Eye (tissue), 1 donor: ENCODE results near the gene CAPG.
"Not testable (repeated sequence)": the region's sequence is repeated elsewhere in the genome, so short reads cannot be mapped to it uniquely, and the experiment has no call there.

ENCODE experiments used
- DNase-seq: peaks from one replicate; pipeline ENCODE4 v3.0.0-alpha.2; 2015

The CAPG gene

GRCh38 chr2:85395912-85396475 lies 14.2 kb downstream of the CAPG start:
- DNase-seq = no peak

- no peak for DNase-seq
Observed at GRCh38 chr2:85394976-85395375, 15.2 kb downstream of the CAPG start.

GRCh38 chr2:85394261-85394681 lies 15.9 kb downstream of the CAPG start:
- DNase-seq = no peak

GRCh38 chr2:85393836-85394235 lies 16.3 kb downstream of the CAPG start:
- DNase-seq = no peak

DNA sequence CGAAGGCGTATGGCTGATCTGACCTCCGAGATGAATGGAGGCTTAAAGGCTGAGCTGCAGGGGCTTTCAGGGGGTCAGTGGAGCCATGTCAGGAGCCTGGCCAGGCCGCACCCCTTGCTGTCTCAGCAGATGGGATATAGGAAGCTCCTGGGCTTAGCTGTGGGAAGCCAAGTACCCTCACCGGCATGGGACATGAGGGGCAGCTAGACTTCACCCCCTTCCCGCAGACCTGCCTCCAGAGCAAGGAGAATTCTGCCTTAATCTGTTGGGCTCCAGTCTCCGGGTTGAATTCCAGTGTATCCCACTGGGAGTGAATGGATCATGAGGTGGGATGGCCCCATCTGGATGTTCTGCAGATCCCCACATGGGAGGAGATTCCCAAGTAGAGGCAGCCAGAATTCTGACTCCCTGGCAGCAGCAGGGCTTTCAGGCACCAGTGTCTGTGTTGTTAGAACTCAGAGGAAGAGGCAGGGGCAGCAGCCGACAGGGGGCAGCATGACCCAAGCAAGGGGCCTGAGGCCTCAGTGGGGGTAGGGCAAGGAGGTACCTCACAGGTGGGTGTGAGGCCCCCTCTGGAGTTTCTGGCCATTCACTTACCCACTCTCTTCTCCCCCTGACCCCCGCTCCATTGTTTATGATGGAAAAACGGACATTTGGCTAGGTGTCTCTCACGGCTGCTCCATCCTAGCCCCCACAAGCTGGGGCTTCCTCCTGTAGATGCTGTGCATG lies 19.1 kb downstream of the CAPG start:
- peak; percentile 43 for DNase-seq

DNA sequence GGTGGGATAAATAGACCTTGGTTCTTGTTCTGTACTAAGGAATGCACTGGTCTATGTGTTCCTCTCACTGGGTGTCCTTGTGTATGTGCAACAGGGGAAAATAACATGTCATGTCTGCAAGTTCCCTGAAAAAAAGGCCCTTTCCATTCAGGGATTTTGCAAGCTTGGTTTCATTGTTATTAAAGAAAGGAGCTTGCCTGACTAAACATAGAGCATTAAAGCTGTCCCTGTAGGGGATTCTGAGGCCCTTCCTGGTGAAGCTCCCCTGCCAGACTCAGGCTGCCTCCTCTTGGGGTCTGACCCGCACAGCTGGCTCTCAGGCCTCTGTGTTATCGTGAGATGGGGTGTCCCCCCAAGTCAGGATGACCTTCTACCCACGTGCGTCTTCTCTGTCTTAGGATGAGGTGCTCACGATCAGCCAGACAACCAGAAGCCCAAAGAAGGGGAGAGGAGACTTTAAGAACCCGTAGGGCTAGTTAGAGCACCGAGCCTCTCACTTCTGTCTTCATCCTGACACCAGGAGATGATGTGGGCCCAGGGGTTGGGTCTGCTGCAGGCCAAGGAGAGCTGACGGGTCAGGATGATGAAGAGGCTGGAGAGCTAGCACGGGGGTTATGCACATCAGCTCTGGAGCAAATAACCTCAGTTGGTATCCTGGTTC lies 21.2 kb downstream of the CAPG start:
- DNase-seq = no peak

- DNase-seq = no peak
Observed at GRCh38 chr2:85387754-85388153, 22.4 kb downstream of the CAPG start.

- DNase-seq = no peak
Observed at GRCh38 chr2:85385746-85386145, 24.4 kb downstream of the CAPG start.

- DNase-seq = no peak
Observed at GRCh38 chr2:85383850-85384249, 26.3 kb downstream of the CAPG start.

DNA sequence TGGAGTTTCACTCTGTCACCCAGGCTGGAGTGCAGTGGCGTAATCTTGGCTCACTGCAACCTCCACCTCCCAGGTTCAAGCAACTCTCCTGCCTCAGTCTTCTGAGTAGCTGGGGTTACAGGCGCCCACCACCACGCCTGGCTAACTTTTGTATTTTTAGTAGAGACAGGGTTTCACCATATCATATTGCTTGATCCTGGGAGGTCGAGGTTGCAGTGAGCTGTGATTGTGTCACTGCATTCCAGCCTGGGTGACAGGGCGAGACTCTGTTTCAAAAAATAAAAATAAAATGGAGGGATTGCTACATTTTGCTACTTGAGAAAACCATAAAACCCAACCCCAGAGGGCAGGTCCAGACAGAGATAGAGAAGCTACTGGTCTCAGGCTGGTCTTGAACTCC lies 27.0 kb downstream of the CAPG start:
- not testable (repeated sequence) for DNase-seq

DNA sequence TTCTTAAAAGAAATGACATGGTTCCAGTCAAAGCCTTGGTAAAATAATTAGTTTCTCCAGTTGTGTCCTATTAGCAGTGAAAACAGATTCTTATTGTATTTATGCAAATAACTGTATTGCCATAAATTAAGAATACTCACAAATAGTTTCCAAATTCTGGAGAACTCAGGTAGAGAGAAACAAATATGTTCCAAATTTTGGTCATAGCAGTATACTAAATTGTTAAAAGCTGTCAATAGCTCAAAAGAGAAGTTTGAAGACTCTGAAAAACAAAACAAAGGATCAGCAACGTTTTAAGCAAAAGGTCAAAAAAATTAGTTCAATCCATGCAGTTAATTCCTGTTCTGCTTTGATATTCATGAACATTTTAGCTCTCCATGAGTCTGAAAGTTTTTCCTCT lies 30.1 kb downstream of the CAPG start:
- DNase-seq = no peak

GRCh38 chr2:85378257-85378656 lies 31.9 kb downstream of the CAPG start:
- DNase-seq = no peak

DNA sequence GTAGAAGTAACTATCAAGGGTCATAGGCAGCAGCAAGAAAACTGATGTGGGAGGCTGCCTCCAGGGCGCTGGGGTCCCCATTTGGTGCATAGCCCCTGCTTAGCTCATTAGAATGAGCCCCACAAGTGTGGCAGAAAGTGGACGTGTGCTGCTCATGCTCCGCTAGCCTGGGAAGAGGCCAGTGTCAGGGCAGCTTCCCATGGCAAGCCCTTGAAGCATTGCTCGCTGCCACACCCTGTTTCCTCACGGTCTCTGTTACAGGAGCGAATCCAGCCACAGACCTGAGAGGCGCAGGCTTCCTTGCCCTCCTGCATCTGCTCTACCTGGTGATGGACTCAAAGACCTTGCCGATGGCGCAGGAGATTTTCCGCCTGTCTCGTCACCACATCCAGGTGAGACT lies 33.1 kb downstream of the CAPG start:
- no peak for DNase-seq

DNA sequence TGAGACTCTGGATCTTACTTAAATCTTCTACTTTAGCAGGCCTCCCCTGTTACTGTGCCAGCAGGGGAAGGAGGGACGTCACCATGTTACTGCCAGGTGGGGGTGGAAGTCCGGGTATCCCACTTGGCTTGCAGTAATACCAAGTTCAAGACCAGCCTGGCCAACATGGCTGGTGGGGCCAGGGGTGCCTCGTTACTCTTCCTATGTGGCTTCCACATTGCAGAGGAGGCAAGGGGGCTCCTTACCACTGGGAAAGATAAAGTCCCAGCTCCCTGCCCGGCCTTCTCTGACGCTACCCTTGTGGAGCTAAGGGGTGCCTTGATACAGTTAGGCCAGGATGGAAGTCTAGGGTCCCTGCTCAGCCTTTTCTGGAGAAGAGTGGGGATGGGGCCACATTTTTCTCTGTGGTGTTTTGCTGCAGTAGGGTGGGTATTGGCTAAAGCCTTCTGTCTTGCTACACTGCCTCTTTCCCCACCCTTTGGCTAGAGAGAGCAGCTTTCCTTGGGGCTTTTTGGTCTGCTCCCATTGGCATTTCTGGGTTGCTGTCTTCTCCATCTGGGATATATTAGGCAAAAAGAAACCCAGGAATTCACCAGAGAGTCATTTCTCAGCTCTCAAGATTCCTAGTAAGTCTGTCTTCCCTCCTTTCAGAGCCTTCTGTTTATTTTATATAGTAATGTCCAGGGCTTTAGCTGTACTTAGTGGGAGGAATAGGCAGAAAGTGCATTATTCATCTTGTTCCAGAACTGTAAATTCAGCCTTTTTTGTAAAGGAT lies 33.7 kb downstream of the CAPG start:
- DNase-seq = peak; percentile 20

- no peak for DNase-seq
Observed at GRCh38 chr2:85371045-85371444, 39.1 kb downstream of the CAPG start.

- no peak for DNase-seq
Observed at GRCh38 chr2:85369500-85369899, 40.7 kb downstream of the CAPG start.

GRCh38 chr2:85368921-85369320 lies 41.2 kb downstream of the CAPG start:
- DNase-seq = no peak

- no peak for DNase-seq
Observed at GRCh38 chr2:85367180-85367579, 43.0 kb downstream of the CAPG start.

- not testable (repeated sequence) for DNase-seq
Observed at GRCh38 chr2:85362653-85363387, 47.3 kb downstream of the CAPG start.

- no peak for DNase-seq
Observed at GRCh38 chr2:85357736-85358135, 52.4 kb downstream of the CAPG start.

GRCh38 chr2:85356186-85356585 lies 54.0 kb downstream of the CAPG start:
- DNase-seq = no peak

- no peak for DNase-seq
Observed at GRCh38 chr2:85355521-85355920, 54.6 kb downstream of the CAPG start.

- DNase-seq = no peak
Observed at GRCh38 chr2:85355073-85355410, 55.1 kb downstream of the CAPG start.
